T-cell (primary cell): ENCODE data around the gene ITPR1. TPM values are rescaled to one million over a fixed set of nuclear protein-coding genes. Genes with fewer than 3 reads are reported as not detected.
A peak's percentile ranks its signal among the peaks of the same experiment; 100 is the strongest.

Source experiments
- ATAC-seq, 4 experiments: fragments of 200-7000 bp in 3 of 4; fragments of 150-1000 bp in 1 of 4; cut with Tn5 transposase; replicated peaks in 1 of 4; 1 replicate in 3 of 4; 2 replicates in 1 of 4; pipeline ENCODE4 v1.10.0; 2021; ENCODE audit warnings: moderate library complexity in 3 of 4, mild to moderate bottlenecking in 2 of 4, moderate number of reproducible peaks in 1 of 4
- CTCF ChIA-PET, 2 donors: fragments of 300-600 bp; sonication (Branson Sonifier 250); formaldehyde crosslinking; loops; one replicate each; lab custom pipeline; 2022; ENCODE audit warnings: antibody characterized with exemption in 2 of 2; lab: Charles Lee
- POLR2A ChIA-PET, 2 donors: fragments of 300-600 bp; sonication (Branson Sonifier 250); formaldehyde crosslinking; loops; one replicate each; lab custom pipeline; 2022; ENCODE audit warnings: antibody characterized with exemption in 2 of 2; lab: Charles Lee
- DNase-seq, 35 experiments: peaks; one replicate each; pipeline versions ENCODE4 v3.0.0 to v3.0.0-alpha.2; 2013 to 2023
- H3K27ac ChIP-seq: one replicate; pipeline ENCODE4 v1.5.1; 2013; ENCODE audit warnings: low read length
- H3K27me3 ChIP-seq, 2 experiments: replicated peaks in 1 of 2; 1 replicate in 1 of 2; 2 replicates in 1 of 2; pipeline versions ENCODE4 v1.6.1 to v1.7.0; 2013; ENCODE audit warnings: low read length in 1 of 2, mixed read lengths in 1 of 2; ENCODE audit not compliant: control insufficient read depth in 2 of 2, insufficient read depth in 2 of 2; ENCODE audit errors: extremely low read depth in 1 of 2
- H3K36me3 ChIP-seq, 2 donors: 1 replicate in 1 of 2; 2 replicates in 1 of 2; pipeline versions ENCODE4 v1.6.1 to v1.7.0; 2013; ENCODE audit warnings: low read length in 1 of 2; ENCODE audit not compliant: control insufficient read depth in 2 of 2, insufficient read depth in 1 of 2; ENCODE audit errors: extremely low read depth in 1 of 2
- H3K4me1 ChIP-seq, 2 experiments: 1 replicate in 1 of 2; 2 replicates in 1 of 2; pipeline versions ENCODE4 v1.6.1 to v1.7.0; 2013; ENCODE audit warnings: low read length in 2 of 2, mixed read lengths in 1 of 2; ENCODE audit not compliant: insufficient read depth in 2 of 2, control insufficient read depth in 1 of 2; ENCODE audit errors: extremely low read depth in 1 of 2
- H3K4me3 ChIP-seq, 2 donors: 1 replicate in 1 of 2; 2 replicates in 1 of 2; pipeline versions ENCODE4 v1.5.1 to v1.7.0; 2013; ENCODE audit warnings: mild to moderate bottlenecking in 2 of 2, low read length in 1 of 2, moderate library complexity in 1 of 2; ENCODE audit not compliant: control insufficient read depth in 1 of 2; ENCODE audit errors: extremely low read depth in 1 of 2
- H3K9me3 ChIP-seq: 2 replicates; pipeline ENCODE4 v1.7.0; 2013
- H3K27ac Mint-ChIP-seq, 2 donors: one replicate each; pipeline ENCODE4 v1.8.0; 2020 to 2021; ENCODE audit warnings: mild to moderate bottlenecking in 2 of 2, mixed read lengths in 2 of 2
- H3K27me3 Mint-ChIP-seq, 2 donors: one replicate each; pipeline ENCODE4 v1.8.0; 2021 to 2022; ENCODE audit warnings: mixed read lengths in 2 of 2
- H3K36me3 Mint-ChIP-seq: one replicate; pipeline ENCODE4 v1.8.0; 2021; ENCODE audit warnings: mixed read lengths
- H3K4me1 Mint-ChIP-seq, 3 donors: one replicate each; pipeline ENCODE4 v1.8.0; 2020 to 2022; ENCODE audit warnings: mixed read lengths in 3 of 3, mild to moderate bottlenecking in 1 of 3
- H3K4me3 Mint-ChIP-seq, 3 donors: one replicate each; pipeline ENCODE4 v1.8.0; 2020 to 2022; ENCODE audit warnings: mild to moderate bottlenecking in 3 of 3, mixed read lengths in 3 of 3, moderate library complexity in 3 of 3
- H3K9me3 Mint-ChIP-seq, 3 donors: one replicate each; pipeline ENCODE4 v1.8.0; 2020 to 2022; ENCODE audit warnings: mixed read lengths in 3 of 3
- WGBS: methylation state at CpG from one replicate; pipeline ENCODE4 v1.1.5; 2013; ENCODE audit warnings: missing lambda C conversion rate; ENCODE audit not compliant: insufficient coverage; 5-methylcytosine and 5-hydroxymethylcytosine counted together
- total RNA-seq, 35 experiments: library from RNA in 6 of 35; stranded (reverse) in 6 of 35; fragments of 120-200 nt in 1 of 35; gene quantifications; one replicate each; pipeline versions ENCODE4 v1.2.1 to v1.2.4 and lab custom pipeline; 2013 to 2026

ITPR1 gene
- total RNA-seq, 5 donors from 2014 or later (not counting 1 experiment from before 2014, with no cell fraction given) = 53.8 to 105 (median 73.1) TPM

GRCh38 chr3:4573153-4573552 lies 80.0 kb downstream of the ITPR1 start:
- no CpG with 5 or more reads among the region's 2 CpGs for WGBS

GRCh38 chr3:4574426-4574965 lies 81.3 kb downstream of the ITPR1 start:
- ATAC-seq (no peak), DNase-seq (no peak)
- Histone ChIP-seq H3K4me3 (no peak overlapping the region), H3K4me1 (no peaks in the 10 kb centered on the region), H3K36me3 (no peaks in the 10 kb centered on the region), H3K9me3 (no peaks in the 10 kb centered on the region), H3K27me3 (no peaks in the 10 kb centered on the region), H3K27ac (no peak overlapping the region)
- Mint-ChIP-seq H3K27ac (peak overlapping the region in 1 of 2 donors; percentile 46), H3K9me3 (no peaks in the 10 kb centered on the region), H3K27me3 (no peaks in the 10 kb centered on the region), H3K4me3 (no peak overlapping the region), H3K4me1 (peaks cover 15 to 27% (median 19%) of the 10 kb centered on the region in 3 donors), H3K36me3 (no peaks in the 10 kb centered on the region)
- 100% methylated on average over 4 of the region's 6 CpGs for WGBS
- ChIA-PET CTCF (no interaction called here), POLR2A (no interaction called here)

More at GRCh38 chr3:4573153-4573552, 80.0 kb downstream of the ITPR1 start:
- H3K36me3 Mint-ChIP-seq = no peaks in the 10 kb centered on the region
- Histone ChIP-seq H3K36me3 (no peaks in the 10 kb centered on the region), H3K4me3 (no peak overlapping the region), H3K4me1 (no peaks in the 10 kb centered on the region), H3K27ac (no peak overlapping the region), H3K27me3 (no peaks in the 10 kb centered on the region), H3K9me3 (no peaks in the 10 kb centered on the region)
- no peak overlapping the region for H3K4me3 Mint-ChIP-seq
- H3K9me3 Mint-ChIP-seq = no peaks in the 10 kb centered on the region
- CTCF ChIA-PET = interaction anchor here in 1 of 2 donors (0.8 kb wide), 1 partner anchor 222 kb away, joined by 3 read pairs; no protein-coding TSS in a partner anchor
- no peak for ATAC-seq
- POLR2A ChIA-PET = no interaction called here
- H3K4me1 Mint-ChIP-seq = peaks cover 17 to 35% (median 24%) of the 10 kb centered on the region in 3 donors
- no peak overlapping the region for H3K27ac Mint-ChIP-seq
- H3K27me3 Mint-ChIP-seq = no peaks in the 10 kb centered on the region
- no peak for DNase-seq

- H3K4me1 Mint-ChIP-seq = peaks cover 12 to 27% (median 18%) of the 10 kb centered on the region in 3 donors
- no peak overlapping the region for H3K4me3 Mint-ChIP-seq
- DNase-seq = no peak
- Histone ChIP-seq H3K4me1 (no peaks in the 10 kb centered on the region), H3K27ac (no peak overlapping the region), H3K36me3 (no peaks in the 10 kb centered on the region), H3K4me3 (no peak overlapping the region), H3K27me3 (no peaks in the 10 kb centered on the region), H3K9me3 (no peaks in the 10 kb centered on the region)
- H3K27ac Mint-ChIP-seq = no peak overlapping the region
- ChIA-PET POLR2A (no interaction called here), CTCF (interaction anchor here in 1 of 2 donors (0.7 kb wide), 1 partner anchor 16 kb away, joined by 4 read pairs; no protein-coding TSS in a partner anchor)
- ATAC-seq = no peak
- H3K36me3 Mint-ChIP-seq = no peaks in the 10 kb centered on the region
- H3K9me3 Mint-ChIP-seq = no peaks in the 10 kb centered on the region
- no peaks in the 10 kb centered on the region for H3K27me3 Mint-ChIP-seq
Observed at GRCh38 chr3:4575381-4575780, 82.2 kb downstream of the ITPR1 start.

- no peaks in the 10 kb centered on the region for H3K27me3 ChIP-seq
- no peak overlapping the region for H3K27ac Mint-ChIP-seq
- no peak overlapping the region for H3K4me3 Mint-ChIP-seq
- H3K36me3 ChIP-seq = no peaks in the 10 kb centered on the region
- no CpG with 5 or more reads among the region's 3 CpGs for WGBS
- H3K36me3 Mint-ChIP-seq = no peaks in the 10 kb centered on the region
- POLR2A ChIA-PET = no interaction called here
- ATAC-seq = no peak
- no peak overlapping the region for H3K4me3 ChIP-seq
- H3K27ac ChIP-seq = no peak overlapping the region
- peaks cover 24 to 31% (median 26%) of the 10 kb centered on the region in 3 donors for H3K4me1 Mint-ChIP-seq
- no peaks in the 10 kb centered on the region for H3K27me3 Mint-ChIP-seq
- DNase-seq = no peak
- H3K4me1 ChIP-seq = no peaks in the 10 kb centered on the region
- no peaks in the 10 kb centered on the region for H3K9me3 Mint-ChIP-seq
- CTCF ChIA-PET = interaction anchor here in 1 of 2 donors (1.1 kb wide), 1 partner anchor 14 kb away, joined by 3 read pairs; no protein-coding TSS in a partner anchor
- no peaks in the 10 kb centered on the region for H3K9me3 ChIP-seq
Observed at GRCh38 chr3:4577721-4578120, 84.6 kb downstream of the ITPR1 start.

GRCh38 chr3:4580346-4581123 lies 87.4 kb downstream of the ITPR1 start:
- Mint-ChIP-seq H3K27ac (peak overlapping the region; percentile 10 to 65), H3K4me1 (peaks cover 41 to 49% (median 46%) of the 10 kb centered on the region in 3 donors), H3K9me3 (no peaks in the 10 kb centered on the region), H3K4me3 (no peak overlapping the region), H3K27me3 (no peaks in the 10 kb centered on the region), H3K36me3 (no peaks in the 10 kb centered on the region)
- Histone ChIP-seq H3K27me3 (no peaks in the 10 kb centered on the region), H3K4me3 (no peak overlapping the region), H3K4me1 (peaks cover 7 to 12% of the 10 kb centered on the region in 2 experiments), H3K9me3 (no peaks in the 10 kb centered on the region), H3K27ac (no peak overlapping the region), H3K36me3 (no peaks in the 10 kb centered on the region)
- 93% methylated on average over 10 of the region's 14 CpGs for WGBS
- DNase-seq (no peak), ATAC-seq (no peak)
- ChIA-PET CTCF (interaction anchor here in 1 of 2 donors (0.6 kb wide), 1 partner anchor 130 kb away, joined by 8 read pairs; no protein-coding TSS in a partner anchor), POLR2A (no interaction called here)

- H3K36me3 ChIP-seq = no peaks in the 10 kb centered on the region
- Mint-ChIP-seq H3K27me3 (no peaks in the 10 kb centered on the region), H3K4me3 (no peak overlapping the region), H3K36me3 (no peaks in the 10 kb centered on the region), H3K27ac (peak overlapping the region; percentile 10 to 65), H3K4me1 (peaks cover 44 to 50% (median 49%) of the 10 kb centered on the region in 3 donors), H3K9me3 (no peaks in the 10 kb centered on the region)
- H3K4me3 ChIP-seq = no peak overlapping the region
- H3K27me3 ChIP-seq = no peaks in the 10 kb centered on the region
- POLR2A ChIA-PET = no interaction called here
- no peak overlapping the region for H3K27ac ChIP-seq
- peaks cover 7 to 12% of the 10 kb centered on the region in 2 experiments for H3K4me1 ChIP-seq
- 82% methylated on average over 2 of the region's 3 CpGs for WGBS
- H3K9me3 ChIP-seq = no peaks in the 10 kb centered on the region
- no peak for DNase-seq
- CTCF ChIA-PET = interaction anchor here in 1 of 2 donors (0.6 kb wide), 1 partner anchor 130 kb away, joined by 8 read pairs; no protein-coding TSS in a partner anchor
- no peak for ATAC-seq
Observed at GRCh38 chr3:4581124-4581424, 87.9 kb downstream of the ITPR1 start.
